ENCODE results near the gene CATSPERZ. TPM values are rescaled to one million over a fixed set of nuclear protein-coding genes. Genes with fewer than 3 reads are reported as not detected.

The CATSPERZ gene
- total RNA-seq, 1 donor from 2014 or later, result not detected

Small RNA genes lying within 50 kb of the gene (microRNA-seq; reads per million reads assigned to microRNA genes)
- gene MIR7155, result not detected

Other genes with a start within 250 kb of the CATSPERZ start
- 168 and 469 TPM in 2 replicates for gene MACROD1, start 134.2 kb upstream of the CATSPERZ start, total RNA-seq
- gene STIP1, start 114.2 kb upstream of the CATSPERZ start, total RNA-seq, result 204 and 216 TPM in 2 replicates
- 6.1 and 19.4 TPM in 2 replicates for gene FERMT3, start 93.6 kb upstream of the CATSPERZ start, total RNA-seq
- 109 and 110 TPM in 2 replicates for gene TRPT1, start 74.2 kb upstream of the CATSPERZ start, total RNA-seq
- 69.6 and 83.6 TPM in 2 replicates for gene NUDT22, start 74.1 kb upstream of the CATSPERZ start, total RNA-seq
- gene DNAJC4, start 69.8 kb upstream of the CATSPERZ start, total RNA-seq, result 6.5 and 7.2 TPM in 2 replicates
- gene VEGFB, start 65.8 kb upstream of the CATSPERZ start, total RNA-seq, result 59.1 and 65.8 TPM in 2 replicates
- 49.2 and 59.8 TPM in 2 replicates for gene FKBP2, start 59.3 kb upstream of the CATSPERZ start, total RNA-seq
- gene PPP1R14B, start 53.4 kb upstream of the CATSPERZ start, total RNA-seq, result 656 and 816 TPM in 2 replicates
- 41.5 and 41.7 TPM in 2 replicates for gene PLCB3, start 48.8 kb upstream of the CATSPERZ start, total RNA-seq
- 67.5 and 89.1 TPM in 2 replicates for gene BAD, start 15.7 kb upstream of the CATSPERZ start, total RNA-seq
- gene GPR137, start 14.5 kb upstream of the CATSPERZ start, total RNA-seq, result 28.4 and 32.9 TPM in 2 replicates
- gene KCNK4, start 9.1 kb upstream of the CATSPERZ start, total RNA-seq, result not detected in 2 replicates
- gene ESRRA, start 5.2 kb downstream of the CATSPERZ start, total RNA-seq, result 77.0 and 121 TPM in 2 replicates
- 224 and 231 TPM in 2 replicates for gene TRMT112, start 17.2 kb downstream of the CATSPERZ start, total RNA-seq
- gene PRDX5, start 17.8 kb downstream of the CATSPERZ start, total RNA-seq, result 189 and 223 TPM in 2 replicates
- gene CCDC88B, start 39.8 kb downstream of the CATSPERZ start, total RNA-seq, result 0.94 and 1.6 TPM in 2 replicates
- gene RPS6KA4, start 58.8 kb downstream of the CATSPERZ start, total RNA-seq, result 26.9 and 30.3 TPM in 2 replicates

Measured in myocyte (in vitro differentiated cells).